SH-SY5Y (cell line): ENCODE data around the gene ADA.

Experiments
- GATA2 ChIP-seq: IDR thresholded peaks from 2 replicates; pipeline ENCODE4 v1.6.1; 2011; ENCODE audit warnings: mild to moderate bottlenecking, low read depth, low read length
- GATA3 ChIP-seq: IDR thresholded peaks from 2 replicates; pipeline ENCODE4 v1.6.1; 2011; ENCODE audit warnings: low read depth, mild to moderate bottlenecking, low read length, moderate library complexity

The ADA gene

GRCh38 chr20:44622501-44623270, 28.8 kb downstream of the ADA start:
- TF ChIP-seq GATA2 (no peak), GATA3 (no peak)

- TF ChIP-seq GATA2 (no peak), GATA3 (no peak)
These were observed 29.6 kb downstream of the ADA start for GRCh38 chr20:44621939-44622338.

DNA sequence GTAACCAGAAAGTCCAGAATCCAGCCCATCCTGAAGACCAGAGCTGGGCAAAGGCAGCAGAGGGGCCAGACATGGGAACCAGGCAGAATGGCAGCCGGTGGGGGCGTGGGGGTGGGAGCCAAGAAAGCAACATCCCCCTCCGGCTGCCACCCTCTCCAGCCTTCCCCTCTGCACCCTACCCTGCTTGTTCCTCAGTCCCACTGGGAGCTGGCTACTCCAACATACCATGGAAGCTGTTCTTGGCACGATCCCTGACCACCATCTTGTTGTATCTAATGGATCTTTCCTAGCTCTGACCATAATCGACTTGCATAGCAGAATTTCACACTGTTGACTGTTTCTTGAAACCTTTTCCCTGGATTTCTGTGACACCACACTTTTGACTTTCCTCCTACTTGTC, 30.2 kb downstream of the ADA start:
- TF ChIP-seq GATA2 (no peak), GATA3 (no peak)

DNA sequence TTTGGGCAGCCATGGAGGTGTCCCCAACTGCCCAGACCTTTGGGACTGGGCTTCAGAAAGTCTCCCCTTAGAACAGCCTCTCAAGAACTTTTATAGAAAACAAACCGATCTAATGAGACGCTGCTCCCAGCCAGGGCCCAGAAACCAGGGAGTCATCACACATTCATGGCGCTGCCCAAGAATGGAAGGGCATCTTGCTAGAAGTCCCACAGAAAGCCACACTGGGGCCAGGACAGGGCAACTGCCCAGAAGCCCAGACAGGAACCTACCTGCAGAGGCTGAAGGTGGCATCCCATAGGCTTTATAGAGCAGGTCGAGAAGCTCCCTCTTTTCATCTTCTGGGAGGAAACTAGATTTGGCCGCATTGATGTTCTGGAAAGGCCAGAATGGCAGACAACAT, 31.5 kb downstream of the ADA start:
- TF ChIP-seq GATA2 (no peak), GATA3 (no peak)

DNA sequence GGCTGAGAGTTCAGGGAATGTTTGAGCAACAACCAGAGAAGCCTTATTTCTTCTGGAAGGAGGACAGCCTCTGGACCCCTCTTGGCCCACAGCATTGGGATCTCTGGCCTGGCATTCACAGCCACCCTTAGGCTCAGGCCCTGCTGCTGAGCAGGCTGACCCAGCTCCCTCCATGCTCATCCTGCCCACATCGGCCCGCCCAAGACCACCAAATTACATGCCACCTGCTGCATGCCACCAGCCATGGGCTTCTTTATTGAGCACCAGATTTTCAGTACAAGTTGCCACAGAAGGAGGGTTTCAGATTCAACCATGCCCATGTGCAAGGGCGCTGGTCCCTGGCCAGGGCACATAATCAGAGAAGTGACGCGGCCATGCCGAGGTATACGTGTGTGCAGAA, 32.2 kb downstream of the ADA start:
- TF ChIP-seq GATA2: no peak

GRCh38 chr20:44618318-44618731, 33.2 kb downstream of the ADA start:
- no peak for TF ChIP-seq GATA3
- TF ChIP-seq GATA2: no peak

GRCh38 chr20:44616604-44616964, 34.9 kb downstream of the ADA start:
- no peak for TF ChIP-seq GATA3
- no peak for TF ChIP-seq GATA2

GRCh38 chr20:44615876-44616603, 35.5 kb downstream of the ADA start:
- no peak for TF ChIP-seq GATA3
- TF ChIP-seq GATA2: no peak

GRCh38 chr20:44615169-44615791, 36.2 kb downstream of the ADA start:
- no peak for TF ChIP-seq GATA2
- TF ChIP-seq GATA3: no peak

DNA sequence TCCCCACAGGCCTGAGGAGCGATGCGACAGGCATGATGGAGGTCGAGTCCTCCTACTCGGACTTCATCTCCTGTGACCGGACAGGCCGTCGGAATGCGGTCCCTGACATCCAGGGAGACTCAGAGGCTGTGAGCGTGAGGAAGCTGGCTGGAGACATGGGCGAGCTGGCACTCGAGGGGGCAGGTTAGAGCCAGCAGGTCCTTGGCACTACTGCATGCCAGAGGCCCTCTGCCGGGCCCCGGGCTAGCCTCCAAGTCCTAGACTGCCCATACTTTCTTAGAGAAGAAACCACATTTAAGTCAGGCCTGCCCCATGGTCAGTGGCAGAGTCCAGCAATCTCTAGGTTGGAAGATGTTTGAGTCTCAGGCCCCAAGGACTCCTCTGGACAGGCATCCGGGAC, 37.0 kb downstream of the ADA start:
- no peak for TF ChIP-seq GATA3
- TF ChIP-seq GATA2: no peak

GRCh38 chr20:44613575-44613974, 37.9 kb downstream of the ADA start:
- TF ChIP-seq GATA2 (no peak), GATA3 (no peak)

- TF ChIP-seq GATA2: no peak
- TF ChIP-seq GATA3: no peak
These were observed 41.1 kb downstream of the ADA start for GRCh38 chr20:44610313-44610962.

GRCh38 chr20:44609516-44610312, 41.8 kb downstream of the ADA start:
- TF ChIP-seq GATA2: no peak
- no peak for TF ChIP-seq GATA3
